OCI-M2 (cell line): ENCODE data around the gene SERPINC1.
"Not testable (repeated sequence)": the region's sequence is repeated elsewhere in the genome, so short reads cannot be mapped to it uniquely, and the experiment has no call there.

Experiments
- DNase-seq: peaks from one replicate; lab custom pipeline; 2025; ENCODE audit not compliant: unreplicated experiment; lab: John Stamatoyannopoulos, UW

SERPINC1 gene

GRCh38 chr1:173893611-173894010, 23.5 kb downstream of the SERPINC1 start:
- no peak for DNase-seq

DNA sequence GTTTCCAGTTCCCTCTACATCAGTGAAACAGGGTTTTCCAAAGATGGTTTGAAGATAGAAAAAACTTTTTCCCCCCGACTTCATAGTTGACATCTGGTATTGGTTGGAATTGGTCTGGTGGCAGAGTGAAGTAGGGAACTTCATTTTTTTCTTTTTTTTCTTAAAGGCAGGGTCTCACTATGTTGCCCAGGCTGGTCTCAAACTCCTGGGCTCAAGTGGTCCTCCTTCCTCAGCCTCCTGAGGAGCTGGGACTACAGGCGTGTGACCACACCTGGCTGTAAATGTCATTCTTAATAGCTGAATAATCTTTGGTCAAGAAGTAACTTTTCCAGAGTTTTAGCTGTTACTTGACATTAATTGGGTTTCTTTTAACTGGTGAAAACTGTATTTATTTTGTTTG, 27.2 kb downstream of the SERPINC1 start:
- DNase-seq = no peak

- no peak for DNase-seq
These were observed 28.4 kb downstream of the SERPINC1 start for GRCh38 chr1:173888749-173889148.

GRCh38 chr1:173887627-173888026, 29.5 kb downstream of the SERPINC1 start:
- DNase-seq = no peak

GRCh38 chr1:173886746-173887611, 30.1 kb downstream of the SERPINC1 start:
- no peak for DNase-seq

GRCh38 chr1:173884701-173885100, 32.4 kb downstream of the SERPINC1 start:
- DNase-seq = no peak

- DNase-seq = not testable (repeated sequence)
These were observed 36.0 kb downstream of the SERPINC1 start for GRCh38 chr1:173881117-173881516.

- no peak for DNase-seq
These were observed 38.9 kb downstream of the SERPINC1 start for GRCh38 chr1:173878251-173878650.

DNA sequence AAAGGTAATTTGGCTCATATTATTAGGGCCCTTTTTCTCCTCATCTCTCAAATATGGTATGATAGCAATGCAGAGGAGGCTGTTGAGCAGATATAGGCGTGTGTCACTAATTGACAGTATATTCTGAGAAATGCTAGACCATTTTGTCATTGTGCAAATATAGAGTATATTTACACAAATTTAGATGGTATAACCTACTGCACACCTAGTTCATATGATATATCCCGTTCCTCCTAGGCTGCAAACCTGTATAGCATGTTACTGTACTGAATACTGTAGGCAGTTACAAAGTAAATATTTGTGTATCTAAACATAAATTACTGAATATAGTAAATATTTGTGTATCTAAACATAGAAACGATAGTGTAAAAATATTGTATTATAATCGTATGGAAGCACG, 40.4 kb downstream of the SERPINC1 start:
- no peak for DNase-seq

DNA sequence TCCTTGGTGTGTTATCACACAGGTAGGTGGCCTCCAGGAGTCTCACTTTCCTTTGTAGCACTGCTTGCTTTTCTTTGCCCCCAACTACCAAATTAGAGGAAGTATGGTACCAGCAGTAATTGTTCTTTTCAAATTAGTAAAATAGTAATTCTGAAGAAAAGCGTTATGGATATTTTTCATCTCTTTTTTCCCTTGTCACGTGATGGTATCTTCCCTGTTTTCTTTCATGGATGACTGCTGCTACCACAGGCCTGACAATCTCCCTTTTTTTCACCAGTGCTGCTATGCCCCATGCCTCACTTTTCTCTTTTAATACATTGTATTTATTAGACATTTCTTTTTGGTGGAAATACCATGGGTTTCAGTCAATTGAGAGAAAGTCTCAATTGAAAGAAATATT, 45.6 kb downstream of the SERPINC1 start:
- no peak for DNase-seq

- no peak for DNase-seq
These were observed 46.0 kb downstream of the SERPINC1 start for GRCh38 chr1:173871091-173871490.

DNA sequence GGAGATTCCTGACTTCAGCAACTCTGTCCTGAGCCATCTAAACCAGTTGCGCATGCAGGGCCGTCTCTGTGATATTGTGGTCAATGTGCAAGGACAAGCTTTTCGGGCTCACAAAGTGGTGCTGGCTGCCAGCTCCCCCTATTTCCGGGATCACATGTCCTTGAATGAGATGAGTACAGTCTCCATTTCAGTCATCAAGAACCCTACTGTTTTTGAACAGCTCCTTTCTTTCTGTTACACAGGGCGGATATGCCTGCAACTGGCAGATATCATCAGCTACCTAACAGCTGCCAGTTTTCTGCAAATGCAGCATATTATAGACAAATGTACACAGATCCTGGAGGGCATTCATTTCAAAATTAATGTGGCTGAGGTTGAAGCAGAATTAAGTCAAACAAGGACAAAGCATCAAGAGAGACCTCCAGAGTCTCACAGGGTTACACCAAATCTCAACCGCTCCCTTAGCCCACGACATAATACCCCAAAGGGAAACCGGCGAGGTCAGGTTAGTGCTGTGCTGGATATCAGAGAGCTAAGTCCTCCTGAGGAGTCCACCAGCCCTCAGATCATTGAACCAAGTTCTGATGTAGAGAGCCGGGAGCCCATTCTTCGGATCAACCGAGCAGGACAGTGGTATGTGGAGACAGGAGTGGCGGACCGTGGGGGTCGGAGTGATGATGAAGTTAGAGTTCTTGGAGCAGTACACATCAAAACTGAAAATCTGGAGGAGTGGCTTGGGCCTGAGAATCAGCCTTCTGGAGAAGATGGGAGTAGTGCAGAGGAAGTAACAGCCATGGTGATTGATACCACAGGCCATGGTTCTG, 46.7 kb downstream of the SERPINC1 start:
- no peak for DNase-seq

- no peak for DNase-seq
These were observed 48.1 kb downstream of the SERPINC1 start for GRCh38 chr1:173869021-173869359.

DNA sequence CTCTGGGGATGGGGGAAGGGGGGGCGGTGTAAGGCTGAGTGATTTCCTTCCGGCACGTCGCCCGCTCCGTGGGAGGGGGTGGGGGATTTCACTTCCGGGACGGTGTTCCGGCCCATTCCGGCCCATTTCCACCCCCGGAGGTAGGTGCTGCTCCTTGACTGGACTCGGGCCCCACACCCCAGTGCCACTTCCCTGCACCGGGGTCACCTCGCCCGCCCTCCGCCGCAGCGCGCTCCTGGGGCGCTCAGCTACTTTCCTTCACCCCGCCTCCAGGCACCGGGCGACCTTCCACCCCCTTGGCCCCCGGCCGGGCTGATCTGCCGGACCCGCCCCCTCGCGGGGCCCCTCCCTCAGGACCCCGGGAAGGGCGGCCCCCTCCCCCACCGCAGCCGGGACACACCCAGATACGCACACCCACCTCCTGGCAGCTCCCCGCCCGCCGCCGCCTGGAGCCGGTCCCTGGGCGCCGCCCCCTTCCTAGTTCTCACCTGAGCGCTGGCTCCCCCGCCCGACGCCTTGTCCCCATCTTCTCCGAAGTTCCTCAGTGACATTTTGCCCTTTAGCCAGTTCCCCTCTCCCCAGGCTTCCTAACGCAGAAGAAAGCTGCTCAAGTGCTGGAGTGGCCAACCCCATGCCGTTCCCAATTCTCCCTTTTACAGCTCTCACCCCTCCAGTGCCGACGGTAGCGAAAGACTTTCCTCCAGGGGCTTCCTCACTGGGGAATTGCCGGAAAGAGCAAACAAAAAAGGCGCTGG, 48.7 kb downstream of the SERPINC1 start, which contains the start of gene ZBTB37:
Gene ZBTB37, plus strand, starts transcription at position 115 of the 755 bp plus-strand sequence. CDS start 1,846 bp downstream, outside the sequence.
- no peak for DNase-seq

DNA sequence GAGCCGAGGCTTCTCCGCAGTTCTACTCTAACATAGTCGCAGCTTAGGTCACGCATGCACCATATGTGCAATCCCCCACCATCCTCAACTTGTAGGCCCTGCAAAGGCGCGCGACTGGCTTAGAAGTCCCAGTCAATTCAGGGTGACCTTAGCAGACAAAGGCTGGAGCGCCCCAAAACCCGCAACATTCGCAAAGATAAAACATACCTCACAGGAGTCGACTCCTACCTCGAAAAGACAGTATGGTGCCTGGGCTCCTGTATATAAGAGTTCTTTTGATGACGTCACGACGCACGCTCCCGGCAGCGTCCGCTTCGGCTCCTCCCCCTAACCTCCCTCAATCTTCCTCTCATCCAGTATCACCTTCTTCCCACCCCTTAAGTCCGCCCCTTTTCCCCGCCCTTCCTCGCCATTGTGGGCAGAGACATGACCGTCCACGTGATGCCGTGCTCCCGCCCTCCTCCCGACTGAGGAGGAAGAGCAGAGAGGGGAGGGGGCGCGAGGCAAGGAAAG, 49.3 kb downstream of the SERPINC1 start, which contains the start of gene GAS5:
Gene GAS5, minus strand, starts transcription at position 237 of the 513 bp plus-strand sequence.
- peak; percentile 82 for DNase-seq

GRCh38 chr1:173867141-173867752, 49.9 kb downstream of the SERPINC1 start:
- no peak for DNase-seq

GRCh38 chr1:173866413-173867115, 50.6 kb downstream of the SERPINC1 start:
- DNase-seq = no peak

GRCh38 chr1:173865468-173866164, 51.5 kb downstream of the SERPINC1 start:
- no peak for DNase-seq

- DNase-seq = no peak
These were observed 52.8 kb downstream of the SERPINC1 start for GRCh38 chr1:173864179-173864867.
